Gastroesophageal sphincter (tissue), 3 donors: ENCODE results near the gene POMGNT2.

Source experiments
- CTCF ChIP-seq, 4 experiments: fragments of 200-600 bp in 2 of 4; fragments of 450-650 bp in 2 of 4; sonication (generic) in 1 of 4; IDR thresholded peaks; one replicate each; pipeline ENCODE4 v1.5.1; 2017 to 2019; ENCODE audit warnings: antibody characterized with exemption in 4 of 4, mild to moderate bottlenecking in 2 of 4, moderate library complexity in 2 of 4
- EP300 ChIP-seq: sonication (generic); formaldehyde crosslinking; IDR thresholded peaks from one replicate; pipeline ENCODE4 v1.6.1; 2017; ENCODE audit warnings: antibody characterized with exemption, mild to moderate bottlenecking
- POLR2A ChIP-seq, 2 donors: fragments of 450-650 bp; IDR thresholded peaks; one replicate each; pipeline ENCODE4 v1.6.1; 2017; ENCODE audit warnings: antibody characterized with exemption in 2 of 2, mild to moderate bottlenecking in 2 of 2, moderate library complexity in 1 of 2

- TF ChIP-seq CTCF (IDR thresholded peaks at IDR 0.05) (no peak), EP300 (no peak), POLR2A (IDR thresholded peaks at IDR 0.05) (no peak)
These were observed 50.5 kb downstream of the POMGNT2 start for GRCh38 chr3:43055393-43055792.
